Breast epithelium (tissue), 3 donors: Measurements from ENCODE around the gene TOMM22.

ENCODE experiments used
- POLR2A ChIP-seq: fragments of 450-650 bp; IDR thresholded peaks from one replicate; pipeline ENCODE4 v1.6.1; 2016; ENCODE audit warnings: antibody characterized with exemption, mild to moderate bottlenecking, moderate library complexity
- TF ChIP-seq, protein P1 (sequence below), 3 donors: fragments of 450-650 bp; IDR thresholded peaks; one replicate each; pipeline ENCODE4 v1.5.1; 2016 to 2017; ENCODE audit warnings: antibody characterized with exemption in 3 of 3, mild to moderate bottlenecking in 3 of 3, moderate library complexity in 3 of 3

DNA sequence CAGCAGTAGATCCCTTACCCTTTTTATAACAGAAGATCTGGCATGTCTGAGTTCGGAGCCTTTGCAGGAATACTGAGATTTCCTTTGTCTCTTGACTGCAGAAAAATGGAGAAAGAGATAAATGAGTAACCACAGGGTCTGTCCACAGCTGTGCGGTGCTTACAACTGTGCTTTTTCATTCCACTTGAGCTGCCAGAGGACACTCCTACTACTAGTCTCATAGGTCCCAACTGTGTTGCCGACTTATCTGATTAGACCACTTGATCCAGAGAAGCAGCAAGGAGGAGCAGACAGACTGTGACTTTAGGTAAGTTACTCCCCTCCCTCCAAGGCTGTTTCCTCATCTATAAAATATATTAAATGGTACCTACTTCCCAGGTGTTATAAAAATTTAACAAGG is 43.0 kb upstream of the TOMM22 start:
- no peak for TF ChIP-seq POLR2A
- TF ChIP-seq, protein P1, sequence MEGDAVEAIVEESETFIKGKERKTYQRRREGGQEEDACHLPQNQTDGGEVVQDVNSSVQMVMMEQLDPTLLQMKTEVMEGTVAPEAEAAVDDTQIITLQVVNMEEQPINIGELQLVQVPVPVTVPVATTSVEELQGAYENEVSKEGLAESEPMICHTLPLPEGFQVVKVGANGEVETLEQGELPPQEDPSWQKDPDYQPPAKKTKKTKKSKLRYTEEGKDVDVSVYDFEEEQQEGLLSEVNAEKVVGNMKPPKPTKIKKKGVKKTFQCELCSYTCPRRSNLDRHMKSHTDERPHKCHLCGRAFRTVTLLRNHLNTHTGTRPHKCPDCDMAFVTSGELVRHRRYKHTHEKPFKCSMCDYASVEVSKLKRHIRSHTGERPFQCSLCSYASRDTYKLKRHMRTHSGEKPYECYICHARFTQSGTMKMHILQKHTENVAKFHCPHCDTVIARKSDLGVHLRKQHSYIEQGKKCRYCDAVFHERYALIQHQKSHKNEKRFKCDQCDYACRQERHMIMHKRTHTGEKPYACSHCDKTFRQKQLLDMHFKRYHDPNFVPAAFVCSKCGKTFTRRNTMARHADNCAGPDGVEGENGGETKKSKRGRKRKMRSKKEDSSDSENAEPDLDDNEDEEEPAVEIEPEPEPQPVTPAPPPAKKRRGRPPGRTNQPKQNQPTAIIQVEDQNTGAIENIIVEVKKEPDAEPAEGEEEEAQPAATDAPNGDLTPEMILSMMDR (IDR thresholded peaks at IDR 0.05), result no peak
